HG03066 (cell line): Measurements from ENCODE around the gene PPP1R3A.

Source experiments
- ATAC-seq: cut with Tn5 transposase; IDR thresholded peaks from one replicate; pipeline ENCODE4 v1.9.1; 2021; ENCODE audit warnings: low read depth; ENCODE audit not compliant: unreplicated experiment

Gene PPP1R3A

GRCh38 chr7:113880559-113880958 is 38.2 kb downstream of the PPP1R3A start:
- no peak for ATAC-seq

DNA sequence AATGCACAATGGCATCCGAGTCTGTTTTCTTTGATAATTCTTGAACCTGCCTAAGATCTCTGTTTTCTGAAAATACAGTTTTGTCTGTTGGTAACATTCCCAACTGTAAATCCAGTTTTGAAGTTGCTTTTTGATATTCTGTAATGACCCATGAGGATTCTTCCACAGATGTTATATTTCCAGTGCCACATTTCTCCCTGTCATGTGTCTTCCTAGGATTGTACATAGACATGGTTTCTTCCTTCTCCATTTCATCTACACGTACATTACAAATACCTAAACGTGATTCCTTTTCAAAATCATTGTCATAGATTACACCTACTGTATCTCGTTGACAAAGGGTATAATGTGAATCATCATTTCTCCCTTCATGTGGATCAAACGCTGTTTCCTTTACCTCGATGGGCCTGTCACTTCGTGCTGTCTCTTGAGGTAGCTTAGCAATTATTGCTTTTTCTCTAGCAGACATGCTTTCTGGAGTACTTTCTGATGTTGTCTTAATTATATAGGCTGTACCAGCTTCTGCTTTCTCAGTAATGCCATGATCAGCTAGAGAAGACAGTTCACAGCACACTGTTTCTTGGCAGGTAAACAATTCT is 40.3 kb downstream of the PPP1R3A start:
- ATAC-seq: no peak

DNA sequence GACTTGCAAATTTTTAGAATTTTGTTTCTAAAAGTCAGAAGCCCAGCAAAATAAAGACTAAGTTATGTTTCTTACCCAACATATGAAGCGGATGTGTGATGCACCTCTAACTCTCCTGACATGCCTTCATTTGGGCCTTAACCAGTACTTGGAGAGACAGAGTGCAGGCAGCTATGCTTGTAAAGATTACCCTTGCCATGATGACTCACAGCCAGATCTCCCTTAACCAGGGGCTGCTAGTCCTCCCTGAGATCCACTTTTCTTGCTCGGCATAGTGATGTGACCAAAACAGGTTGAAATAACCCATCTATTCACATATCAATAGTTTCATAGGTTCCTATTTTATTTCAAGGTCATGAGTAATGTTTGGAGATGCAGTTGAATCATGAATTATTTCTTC is 43.6 kb downstream of the PPP1R3A start:
- ATAC-seq: no peak

GRCh38 chr7:113873554-113874151 is 45.2 kb downstream of the PPP1R3A start:
- ATAC-seq: no peak

GRCh38 chr7:113872981-113873380 is 45.8 kb downstream of the PPP1R3A start:
- ATAC-seq: no peak

DNA sequence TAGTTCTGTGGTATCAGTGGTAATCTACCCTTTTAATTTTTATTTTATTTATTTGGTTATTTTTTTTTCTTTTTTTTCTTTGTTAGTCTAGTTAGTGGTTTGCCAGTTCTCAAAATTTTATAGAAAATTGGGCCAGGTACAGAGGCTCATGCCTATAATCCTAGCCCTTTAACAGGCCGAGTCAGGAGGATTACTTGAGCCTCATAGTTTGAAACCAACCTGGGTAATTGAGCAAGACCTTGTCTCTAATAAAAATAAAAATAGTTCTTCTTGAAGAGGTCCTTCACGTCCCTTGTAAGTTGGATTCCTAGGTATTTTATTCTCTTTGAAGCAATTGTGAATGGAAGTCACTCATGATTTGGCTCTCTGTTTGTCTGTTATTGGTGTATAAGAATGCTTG is 51.5 kb downstream of the PPP1R3A start:
- ATAC-seq: no peak

- no peak for ATAC-seq
Observed at GRCh38 chr7:113856010-113856409, 62.8 kb downstream of the PPP1R3A start.

GRCh38 chr7:113840954-113841353 is 77.9 kb downstream of the PPP1R3A start:
- no peak for ATAC-seq

DNA sequence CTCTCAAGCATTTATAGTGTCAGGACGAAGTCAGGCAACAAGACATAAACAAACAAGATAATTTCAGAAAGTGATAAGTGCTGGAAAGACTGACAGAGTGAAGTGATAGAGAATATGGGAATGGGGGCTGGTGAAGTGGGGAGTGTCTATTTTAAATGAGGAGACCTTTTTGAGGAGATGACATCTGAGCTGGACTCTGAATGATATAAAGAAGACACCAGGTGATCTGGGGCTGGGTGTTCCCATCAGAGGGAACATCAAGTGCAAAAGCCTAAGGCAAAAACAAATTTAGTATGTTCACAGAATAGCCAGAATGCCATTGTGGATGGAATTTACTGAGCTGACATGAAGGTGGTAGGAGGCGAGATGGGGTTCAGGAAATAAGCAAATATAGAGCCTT is 83.4 kb downstream of the PPP1R3A start:
- ATAC-seq: no peak

- ATAC-seq: no peak
Observed at GRCh38 chr7:113832196-113832745, 86.5 kb downstream of the PPP1R3A start.

- ATAC-seq: no peak
Observed at GRCh38 chr7:113831556-113831955, 87.3 kb downstream of the PPP1R3A start.

DNA sequence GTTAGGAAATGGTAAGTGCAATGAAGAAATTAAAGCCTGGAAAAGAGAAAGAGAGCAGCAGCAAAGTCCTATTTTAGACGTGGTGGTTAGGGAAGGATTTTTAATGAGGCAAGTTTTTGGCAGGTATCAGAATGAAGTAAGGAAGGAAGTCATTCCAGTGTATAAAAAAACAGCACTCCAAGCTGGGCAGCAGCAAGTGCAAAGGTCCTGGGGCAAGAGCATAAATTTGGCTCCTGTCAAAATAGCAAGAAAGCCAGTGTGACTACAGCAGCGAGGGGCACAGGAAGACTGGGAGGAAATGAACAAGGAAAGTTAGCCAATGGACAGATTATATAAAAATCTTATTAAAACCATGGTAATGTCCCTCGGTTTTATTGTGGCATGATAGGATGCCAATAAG is 90.2 kb downstream of the PPP1R3A start:
- ATAC-seq: no peak
